ENCODE results near the gene DCDC1. TPM values are rescaled to one million over a fixed set of nuclear protein-coding genes. Genes with fewer than 3 reads are reported as not detected.
A peak's percentile ranks its signal among the peaks of the same experiment; 100 is the strongest.

DCDC1 gene
- total RNA-seq, 1 donor, result 0.18 TPM

DNA sequence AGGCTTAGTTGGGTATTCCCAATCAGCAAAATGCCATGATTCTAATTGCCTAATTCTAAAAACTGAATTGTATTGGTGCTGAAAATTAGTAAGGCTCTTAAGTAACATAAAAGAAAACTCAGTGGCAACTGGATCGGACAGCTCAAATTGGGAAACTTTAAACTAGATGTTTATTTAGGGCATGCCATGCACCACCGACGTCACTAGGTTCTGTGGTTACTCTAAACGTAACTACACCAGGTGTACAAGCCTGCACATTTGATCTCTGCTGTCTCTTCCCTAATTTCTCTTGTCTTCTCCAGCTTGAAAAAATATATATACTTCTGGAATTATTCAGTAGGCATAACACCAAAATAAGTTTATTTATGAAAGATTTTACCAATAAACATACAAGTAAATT is 378.2 kb downstream of the DCDC1 start:
- no peak for DNase-seq (ENCODE audit: low read depth)
- TF ChIP-seq, protein P1, sequence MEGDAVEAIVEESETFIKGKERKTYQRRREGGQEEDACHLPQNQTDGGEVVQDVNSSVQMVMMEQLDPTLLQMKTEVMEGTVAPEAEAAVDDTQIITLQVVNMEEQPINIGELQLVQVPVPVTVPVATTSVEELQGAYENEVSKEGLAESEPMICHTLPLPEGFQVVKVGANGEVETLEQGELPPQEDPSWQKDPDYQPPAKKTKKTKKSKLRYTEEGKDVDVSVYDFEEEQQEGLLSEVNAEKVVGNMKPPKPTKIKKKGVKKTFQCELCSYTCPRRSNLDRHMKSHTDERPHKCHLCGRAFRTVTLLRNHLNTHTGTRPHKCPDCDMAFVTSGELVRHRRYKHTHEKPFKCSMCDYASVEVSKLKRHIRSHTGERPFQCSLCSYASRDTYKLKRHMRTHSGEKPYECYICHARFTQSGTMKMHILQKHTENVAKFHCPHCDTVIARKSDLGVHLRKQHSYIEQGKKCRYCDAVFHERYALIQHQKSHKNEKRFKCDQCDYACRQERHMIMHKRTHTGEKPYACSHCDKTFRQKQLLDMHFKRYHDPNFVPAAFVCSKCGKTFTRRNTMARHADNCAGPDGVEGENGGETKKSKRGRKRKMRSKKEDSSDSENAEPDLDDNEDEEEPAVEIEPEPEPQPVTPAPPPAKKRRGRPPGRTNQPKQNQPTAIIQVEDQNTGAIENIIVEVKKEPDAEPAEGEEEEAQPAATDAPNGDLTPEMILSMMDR (IDR thresholded peaks at IDR 0.05; ENCODE audit: insufficient read depth, low read length), result no peak
- H3K4me3 ChIP-seq (ENCODE audit: low read depth, low read length), result no peak overlapping the region

DNA sequence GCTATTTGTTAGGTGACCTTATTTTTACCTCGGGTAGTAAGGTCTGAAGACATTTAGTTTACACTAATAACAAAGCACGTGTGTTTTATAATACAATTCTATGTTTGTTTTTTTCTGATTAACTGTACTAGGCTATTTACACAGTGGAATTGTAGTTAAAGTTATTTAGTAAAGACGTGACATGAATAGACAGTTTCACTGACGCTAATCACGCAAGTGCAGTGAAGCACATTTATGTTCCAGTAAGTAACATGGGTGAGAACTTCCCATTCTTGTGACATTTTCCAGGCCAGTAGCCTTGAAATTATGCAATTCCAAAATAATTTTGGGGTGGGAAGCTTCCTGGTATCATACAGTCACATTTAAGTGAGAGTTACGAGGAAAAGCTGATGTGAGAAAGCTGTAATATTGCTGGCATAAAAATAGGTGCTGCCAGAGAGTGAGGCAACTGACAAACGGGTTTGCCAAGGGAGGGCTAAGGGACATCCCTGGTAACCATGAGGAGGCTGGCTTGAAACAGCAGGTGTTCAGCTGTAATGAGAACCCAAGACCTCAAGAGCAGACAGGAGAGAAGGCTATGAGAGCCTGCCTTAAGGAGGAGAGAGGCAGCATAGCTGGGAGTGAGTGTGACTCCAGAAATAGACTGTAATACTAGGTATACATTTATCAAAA is 378.8 kb downstream of the DCDC1 start:
- TF ChIP-seq, protein P1 (IDR thresholded peaks at IDR 0.05; ENCODE audit: insufficient read depth, low read length), result no peak
- no peak for DNase-seq (ENCODE audit: low read depth)
- no peak overlapping the region for H3K4me3 ChIP-seq (ENCODE audit: low read depth, low read length)

DNA sequence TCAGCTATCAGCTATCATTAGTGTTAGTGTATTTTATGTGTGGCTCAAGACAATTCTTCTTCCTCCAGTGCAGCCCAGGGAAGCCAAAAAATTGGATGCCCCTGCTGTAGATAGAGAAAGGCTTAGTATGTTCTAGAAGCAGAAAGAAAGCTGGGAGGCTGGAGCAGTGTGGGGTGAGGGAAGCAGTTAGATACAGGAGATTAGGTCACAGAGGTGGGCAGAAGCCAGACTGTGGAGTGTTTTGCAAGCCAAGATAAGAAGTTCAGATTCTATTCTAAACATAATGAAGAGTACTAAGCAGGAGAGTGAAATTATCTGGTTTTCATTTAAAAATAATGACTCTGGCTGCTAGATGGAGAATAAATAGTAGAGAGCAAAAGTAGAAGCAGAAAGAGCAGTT is 381.7 kb downstream of the DCDC1 start:
- TF ChIP-seq, protein P1 (IDR thresholded peaks at IDR 0.05; ENCODE audit: insufficient read depth, low read length), result no peak
- peak; percentile 6 for DNase-seq (ENCODE audit: low read depth)
- H3K4me3 ChIP-seq (ENCODE audit: low read depth, low read length), result no peak overlapping the region

DNA sequence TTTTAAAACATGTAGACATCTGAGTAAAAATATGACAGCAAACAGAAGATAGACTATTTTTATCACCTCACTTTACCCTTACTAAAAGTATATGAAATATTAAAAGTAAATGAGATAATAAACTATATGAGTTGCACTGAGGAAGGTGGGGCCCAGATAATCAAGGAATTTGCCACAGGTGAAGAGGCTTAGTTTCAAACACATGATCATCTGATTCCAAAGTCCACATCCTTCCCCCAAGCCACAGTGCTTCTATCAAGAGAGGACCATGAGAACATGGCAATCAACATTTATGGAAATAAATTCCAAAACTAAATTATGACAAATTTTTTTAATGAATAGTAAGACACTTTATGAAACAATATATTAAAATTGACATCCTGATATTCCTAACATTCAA is 384.0 kb downstream of the DCDC1 start:
- TF ChIP-seq, protein P1 (IDR thresholded peaks at IDR 0.05; ENCODE audit: insufficient read depth, low read length), result no peak
- H3K4me3 ChIP-seq (ENCODE audit: low read depth, low read length), result no peak overlapping the region
- no peak for DNase-seq (ENCODE audit: low read depth)

DNA sequence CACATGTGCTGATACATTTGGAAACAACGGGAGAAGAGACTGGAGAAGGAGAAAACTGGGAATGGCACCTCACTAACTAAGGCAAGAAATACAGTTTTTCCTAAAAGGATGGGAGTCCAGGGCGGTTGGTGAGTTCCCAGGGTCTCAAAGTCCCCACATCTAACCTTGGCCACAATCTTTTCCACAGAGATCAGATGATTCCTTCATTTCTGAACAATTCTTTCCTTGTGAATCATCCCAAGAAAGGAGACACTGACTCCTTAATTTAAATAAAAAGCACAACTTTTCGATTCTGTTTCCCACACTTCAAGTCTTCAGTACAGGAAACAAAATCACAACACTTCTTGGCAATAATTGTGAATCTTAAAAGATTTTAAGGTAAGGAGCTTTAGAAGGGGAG is 384.7 kb downstream of the DCDC1 start:
- no peak overlapping the region for H3K4me3 ChIP-seq (ENCODE audit: low read depth, low read length)
- TF ChIP-seq, protein P1 (IDR thresholded peaks at IDR 0.05; ENCODE audit: insufficient read depth, low read length), result no peak
- DNase-seq (ENCODE audit: low read depth), result peak; percentile 5

DNA sequence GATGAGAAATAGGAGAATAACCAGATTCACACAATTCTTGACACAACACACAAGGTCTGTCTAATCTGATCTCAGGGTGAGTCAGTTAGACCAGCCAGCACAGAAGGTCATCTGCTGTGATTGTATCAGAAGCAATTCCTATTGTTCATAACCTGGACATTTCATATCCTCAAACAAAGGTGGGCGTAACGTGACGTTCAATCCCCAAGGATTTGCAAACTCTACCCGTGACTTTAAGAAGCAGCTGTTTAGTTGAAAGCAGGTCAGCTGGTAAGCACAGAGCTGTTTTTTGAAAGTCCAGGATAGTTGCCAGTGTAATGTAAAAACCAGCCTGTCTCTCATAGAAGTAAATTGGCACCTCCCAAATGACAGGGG is 385.1 kb downstream of the DCDC1 start:
- no peak overlapping the region for H3K4me3 ChIP-seq (ENCODE audit: low read depth, low read length)
- peak; percentile 52 for DNase-seq (ENCODE audit: low read depth)
- TF ChIP-seq, protein P1 (IDR thresholded peaks at IDR 0.05; ENCODE audit: insufficient read depth, low read length), result no peak
